Stimulated activated naive CD8-positive, alpha-beta T cell treated with anti-CD3 and anti-CD28 coated beads, Interleukin-15, amount 100 ng/mL, for 72 hours (primary cell): ENCODE results near the gene NID2.

Source experiments
- ATAC-seq: fragments of 150-1000 bp; cut with Tn5 transposase; 2 replicates; pipeline ENCODE4 v1.10.0; 2021; ENCODE audit warnings: mild to moderate bottlenecking, moderate library complexity
- DNase-seq, 2 donors: peaks; one replicate each; pipeline ENCODE4 v3.0.0; 2021 to 2022
- H3K27ac Mint-ChIP-seq, 2 donors: one replicate each; pipeline ENCODE4 v1.8.0; 2022; ENCODE audit warnings: mild to moderate bottlenecking in 2 of 2, mixed read lengths in 2 of 2, moderate library complexity in 2 of 2
- H3K27me3 Mint-ChIP-seq: one replicate; pipeline ENCODE4 v1.8.0; 2022; ENCODE audit warnings: mixed read lengths
- H3K4me1 Mint-ChIP-seq: one replicate; pipeline ENCODE4 v1.8.0; 2022; ENCODE audit warnings: mild to moderate bottlenecking, mixed read lengths
- H3K4me3 Mint-ChIP-seq, 2 donors: one replicate each; pipeline ENCODE4 v1.8.0; 2022; ENCODE audit warnings: mild to moderate bottlenecking in 2 of 2, mixed read lengths in 2 of 2, moderate library complexity in 1 of 2
- H3K9me3 Mint-ChIP-seq, 2 donors: one replicate each; pipeline ENCODE4 v1.8.0; 2022; ENCODE audit warnings: mixed read lengths in 2 of 2

NID2 gene

GRCh38 chr14:52029881-52030280 is 39.0 kb downstream of the NID2 start:
- Mint-ChIP-seq H3K4me3 (no peak overlapping the region), H3K9me3 (peaks cover 0 to 4% of the 10 kb centered on the region in 2 donors), H3K27me3 (peaks cover 7% of the 10 kb centered on the region), H3K4me1 (peaks cover 11% of the 10 kb centered on the region), H3K27ac (no peak overlapping the region)
- ATAC-seq (no peak), DNase-seq (no peak)

- H3K27me3 Mint-ChIP-seq, result no peaks in the 10 kb centered on the region
- DNase-seq (no peak), ATAC-seq (no peak)
- no peak overlapping the region for H3K4me3 Mint-ChIP-seq
- H3K27ac Mint-ChIP-seq, result no peak overlapping the region
- H3K9me3 Mint-ChIP-seq, result peaks cover 7 to 11% of the 10 kb centered on the region in 2 donors
- H3K4me1 Mint-ChIP-seq, result peaks cover 24% of the 10 kb centered on the region
Measured at GRCh38 chr14:52026901-52027300, 42.0 kb downstream of the NID2 start.

GRCh38 chr14:52026017-52026660 is 42.7 kb downstream of the NID2 start:
- no peak overlapping the region for H3K4me3 Mint-ChIP-seq
- H3K9me3 Mint-ChIP-seq, result peaks cover 7 to 11% of the 10 kb centered on the region in 2 donors
- no peak for DNase-seq
- H3K27me3 Mint-ChIP-seq, result no peaks in the 10 kb centered on the region
- no peak for ATAC-seq
- no peak overlapping the region for H3K27ac Mint-ChIP-seq
- H3K4me1 Mint-ChIP-seq, result peaks cover 32% of the 10 kb centered on the region

- no peak for ATAC-seq
Measured at GRCh38 chr14:52025310-52025709, 43.5 kb downstream of the NID2 start.

GRCh38 chr14:52023518-52023917 is 45.3 kb downstream of the NID2 start:
- peaks cover 48% of the 10 kb centered on the region for H3K4me1 Mint-ChIP-seq
- DNase-seq (no peak), ATAC-seq (no peak)
- H3K4me3 Mint-ChIP-seq, result no peak overlapping the region
- H3K9me3 Mint-ChIP-seq, result peaks cover 7 to 11% of the 10 kb centered on the region in 2 donors
- no peak overlapping the region for H3K27ac Mint-ChIP-seq
- H3K27me3 Mint-ChIP-seq, result no peaks in the 10 kb centered on the region

More at GRCh38 chr14:52025310-52025709, 43.5 kb downstream of the NID2 start:
- Mint-ChIP-seq H3K27ac (no peak overlapping the region), H3K27me3 (no peaks in the 10 kb centered on the region), H3K4me3 (no peak overlapping the region), H3K9me3 (peaks cover 7 to 11% of the 10 kb centered on the region in 2 donors), H3K4me1 (peaks cover 40% of the 10 kb centered on the region)
- DNase-seq, result no peak

GRCh38 chr14:52021957-52022600 is 46.8 kb downstream of the NID2 start:
- peaks cover 7 to 11% of the 10 kb centered on the region in 2 donors for H3K9me3 Mint-ChIP-seq
- H3K27me3 Mint-ChIP-seq, result peaks cover 4% of the 10 kb centered on the region
- DNase-seq (peak; percentile 28 to 33), ATAC-seq (peak; percentile 95)
- no peak overlapping the region for H3K27ac Mint-ChIP-seq
- H3K4me1 Mint-ChIP-seq, result peaks cover 48% of the 10 kb centered on the region
- H3K4me3 Mint-ChIP-seq, result peak overlapping the region in 1 of 2 donors; percentile 5

- peaks cover 13% of the 10 kb centered on the region for H3K27me3 Mint-ChIP-seq
- peaks cover 7 to 11% of the 10 kb centered on the region in 2 donors for H3K9me3 Mint-ChIP-seq
- peak; percentile 52 for ATAC-seq
- H3K4me3 Mint-ChIP-seq, result peak overlapping the region in 1 of 2 donors; percentile 31
- H3K4me1 Mint-ChIP-seq, result peaks cover 46% of the 10 kb centered on the region
- H3K27ac Mint-ChIP-seq, result no peak overlapping the region
- no peak for DNase-seq
Measured at GRCh38 chr14:52020866-52021717, 47.8 kb downstream of the NID2 start.

GRCh38 chr14:52020161-52020714 is 48.6 kb downstream of the NID2 start:
- peaks cover 13% of the 10 kb centered on the region for H3K27me3 Mint-ChIP-seq
- peaks cover 38% of the 10 kb centered on the region for H3K4me1 Mint-ChIP-seq
- H3K4me3 Mint-ChIP-seq, result no peak overlapping the region
- ATAC-seq, result no peak
- no peak overlapping the region for H3K27ac Mint-ChIP-seq
- no peak for DNase-seq
- peaks cover 7 to 11% of the 10 kb centered on the region in 2 donors for H3K9me3 Mint-ChIP-seq

- no peak for DNase-seq
- Mint-ChIP-seq H3K9me3 (peaks cover 4 to 7% of the 10 kb centered on the region in 2 donors), H3K4me3 (no peak overlapping the region), H3K4me1 (peaks cover 41% of the 10 kb centered on the region), H3K27me3 (peaks cover 13% of the 10 kb centered on the region), H3K27ac (no peak overlapping the region)
- no peak for ATAC-seq
Measured at GRCh38 chr14:52018970-52019369, 49.9 kb downstream of the NID2 start.

GRCh38 chr14:52018252-52018651 is 50.6 kb downstream of the NID2 start:
- no peak for DNase-seq
- peaks cover 13% of the 10 kb centered on the region for H3K27me3 Mint-ChIP-seq
- no peak for ATAC-seq
- peaks cover 42% of the 10 kb centered on the region for H3K4me1 Mint-ChIP-seq
- peaks cover 4 to 7% of the 10 kb centered on the region in 2 donors for H3K9me3 Mint-ChIP-seq
- no peak overlapping the region for H3K4me3 Mint-ChIP-seq
- H3K27ac Mint-ChIP-seq, result peak overlapping the region in 1 of 2 donors; percentile 31

GRCh38 chr14:52015411-52016030 is 53.3 kb downstream of the NID2 start:
- H3K4me3 Mint-ChIP-seq, result no peak overlapping the region
- H3K9me3 Mint-ChIP-seq, result no peaks in the 10 kb centered on the region
- H3K27me3 Mint-ChIP-seq, result peaks cover 13% of the 10 kb centered on the region
- DNase-seq (no peak), ATAC-seq (peak; percentile 47)
- no peak overlapping the region for H3K27ac Mint-ChIP-seq
- peaks cover 15% of the 10 kb centered on the region for H3K4me1 Mint-ChIP-seq

- no peak overlapping the region for H3K4me3 Mint-ChIP-seq
- DNase-seq, result no peak
- no peak overlapping the region for H3K27ac Mint-ChIP-seq
Measured at GRCh38 chr14:52014601-52015267, 54.1 kb downstream of the NID2 start.

GRCh38 chr14:52013984-52014600 is 54.8 kb downstream of the NID2 start:
- Mint-ChIP-seq H3K4me1 (peaks cover 6% of the 10 kb centered on the region), H3K27me3 (peaks cover 13% of the 10 kb centered on the region), H3K27ac (peak overlapping the region; percentile 75 to 81), H3K9me3 (no peaks in the 10 kb centered on the region), H3K4me3 (no peak overlapping the region)
- peak; percentile 57 for ATAC-seq
- DNase-seq, result no peak

More at GRCh38 chr14:52014601-52015267, 54.1 kb downstream of the NID2 start:
- ATAC-seq, result no peak
- H3K27me3 Mint-ChIP-seq, result peaks cover 13% of the 10 kb centered on the region
- peaks cover 7% of the 10 kb centered on the region for H3K4me1 Mint-ChIP-seq
- no peaks in the 10 kb centered on the region for H3K9me3 Mint-ChIP-seq

- Mint-ChIP-seq H3K4me3 (no peak overlapping the region), H3K27me3 (peaks cover 13% of the 10 kb centered on the region), H3K9me3 (no peaks in the 10 kb centered on the region), H3K4me1 (peaks cover 6% of the 10 kb centered on the region), H3K27ac (no peak overlapping the region)
- ATAC-seq (no peak), DNase-seq (no peak)
Measured at GRCh38 chr14:52012635-52013034, 56.2 kb downstream of the NID2 start.
